K562 treated with DMSO at 1 percent for 48 hours (cell line): ENCODE data around the gene NUP107. TPM values are rescaled to one million over a fixed set of nuclear protein-coding genes. Genes with fewer than 3 reads are reported as not detected.

Experiments
- total RNA-seq: library from RNA; unstranded; fragments of 300-600 nt; gene quantifications from 2 replicates; pipeline ENCODE4 v1.2.3, GENCODE V29; 2022; ENCODE audit warnings: low replicate concordance; ENCODE audit errors: extremely low read depth

Gene NUP107
- not detected in 2 replicates for total RNA-seq

DNA sequence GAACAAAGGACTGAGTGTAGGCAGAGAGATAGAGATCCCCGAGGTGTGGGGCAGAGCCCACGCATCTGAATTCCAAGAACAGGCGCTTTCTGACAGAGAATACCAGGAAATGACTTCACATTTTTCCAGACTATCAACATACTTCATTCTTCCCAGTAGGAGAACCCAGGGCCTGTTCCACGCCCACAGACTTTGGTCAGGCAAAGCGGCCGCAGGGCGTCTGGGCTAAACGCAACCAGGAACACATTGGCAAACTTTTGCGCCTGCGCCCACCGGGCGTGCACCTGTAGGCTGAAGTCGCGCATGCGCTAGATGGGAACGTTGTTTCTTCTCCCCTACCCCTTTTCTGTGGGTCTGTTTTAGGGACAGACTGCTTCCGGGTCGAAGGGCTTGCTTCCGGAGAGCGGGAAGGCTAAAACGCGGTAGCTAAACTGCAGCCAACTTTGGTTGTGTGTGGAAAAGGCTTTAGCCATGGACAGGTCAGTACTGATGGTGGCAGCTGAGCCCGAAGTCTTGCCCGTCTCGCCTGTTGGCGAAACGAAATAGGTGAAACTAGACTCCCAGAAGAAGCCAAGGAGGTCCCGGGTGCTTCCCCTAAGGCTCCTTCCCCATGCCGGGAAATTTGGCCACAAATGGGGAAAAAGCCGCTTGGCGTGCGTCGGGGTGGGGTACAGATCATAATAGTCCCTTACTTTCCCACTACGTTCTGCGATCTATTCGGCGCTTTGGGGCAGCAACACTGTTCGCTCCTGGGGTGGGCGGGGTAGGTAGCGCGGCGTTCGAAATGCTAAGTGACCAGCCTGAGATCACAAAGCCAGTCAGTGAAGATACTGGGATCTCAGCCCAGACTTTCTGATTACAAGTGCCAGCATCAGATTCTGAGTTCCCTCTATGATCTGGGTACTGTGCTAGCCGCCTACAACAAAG lies at the start of gene NUP107:
Gene NUP107, plus strand, starts transcription at position 384 of the 927 bp plus-strand sequence. Its CDS starts 88 bp downstream, at position 472.

DNA sequence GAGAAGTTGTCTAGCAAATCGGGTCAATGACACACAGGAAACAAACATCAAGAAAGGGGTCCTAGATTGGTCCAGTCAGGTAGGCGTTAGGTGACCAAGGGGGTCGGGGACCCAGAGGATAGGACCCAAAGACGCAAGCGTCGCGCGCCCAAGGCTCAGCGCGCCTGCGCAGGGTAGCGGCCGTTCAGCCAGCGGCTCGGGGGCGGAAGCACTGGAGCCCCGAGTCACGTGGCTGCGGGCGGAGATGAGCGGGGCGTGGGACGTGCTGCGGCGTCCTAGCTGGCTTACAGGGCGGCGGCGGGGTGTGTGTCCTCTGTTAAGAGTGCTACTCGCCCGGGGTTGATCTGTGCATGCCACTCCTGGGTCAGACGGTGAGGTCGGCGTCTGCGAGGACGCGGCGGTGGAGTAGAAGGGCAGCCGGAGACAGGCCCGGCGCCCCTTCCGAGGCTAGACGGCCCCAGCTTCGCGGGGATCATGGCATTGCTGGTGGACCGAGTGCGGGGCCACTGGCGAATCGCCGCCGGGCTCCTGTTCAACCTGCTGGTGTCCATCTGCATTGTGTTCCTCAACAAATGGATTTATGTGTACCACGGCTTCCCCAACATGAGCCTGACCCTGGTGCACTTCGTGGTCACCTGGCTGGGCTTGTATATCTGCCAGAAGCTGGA lies 59.3 kb downstream of the NUP107 start, which contains the start of gene SLC35E3:
Gene SLC35E3, plus strand, starts transcription at position 273 of the 668 bp plus-strand sequence. Its CDS starts 202 bp downstream, at position 475.

Other genes starting within 250 kb of the NUP107 start
- not detected in 2 replicates for gene RAP1B, start 76.1 kb upstream of the NUP107 start, total RNA-seq
- not detected in 2 replicates for gene SLC35E3, start 59.2 kb downstream of the NUP107 start, total RNA-seq
- gene MDM2, start 121.2 kb downstream of the NUP107 start, total RNA-seq, result not detected in 2 replicates
- gene CPM, start 246.2 kb downstream of the NUP107 start, total RNA-seq, result not detected in 2 replicates